GM21381 (cell line): Measurements from ENCODE around the gene FAM8A1.
A peak's percentile ranks its signal among the peaks of the same experiment; 100 is the strongest.

Experiments
- ATAC-seq: cut with Tn5 transposase; IDR thresholded peaks from one replicate; pipeline ENCODE4 v1.9.1; 2021; ENCODE audit warnings: mild to moderate bottlenecking, moderate library complexity; ENCODE audit not compliant: unreplicated experiment

The FAM8A1 gene

DNA sequence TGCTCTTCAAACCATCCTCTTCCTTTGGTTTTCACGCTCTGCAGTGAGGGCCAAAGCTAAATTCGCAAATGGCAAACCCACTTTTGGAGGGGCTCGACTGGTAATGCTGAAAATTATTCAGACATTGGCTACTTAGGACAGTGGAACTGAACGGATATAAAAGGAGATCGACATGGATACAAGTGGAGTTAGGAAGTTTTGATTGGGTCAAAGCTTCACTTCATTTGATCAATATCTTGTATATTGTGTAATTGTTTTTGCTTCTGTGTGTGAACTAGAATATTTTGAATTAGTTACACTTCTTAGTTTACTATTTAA is 1.2 kb downstream of the FAM8A1 start:
- no peak for ATAC-seq

- ATAC-seq = no peak
Measured at GRCh38 chr6:17602888-17603287, 2.8 kb downstream of the FAM8A1 start.

DNA sequence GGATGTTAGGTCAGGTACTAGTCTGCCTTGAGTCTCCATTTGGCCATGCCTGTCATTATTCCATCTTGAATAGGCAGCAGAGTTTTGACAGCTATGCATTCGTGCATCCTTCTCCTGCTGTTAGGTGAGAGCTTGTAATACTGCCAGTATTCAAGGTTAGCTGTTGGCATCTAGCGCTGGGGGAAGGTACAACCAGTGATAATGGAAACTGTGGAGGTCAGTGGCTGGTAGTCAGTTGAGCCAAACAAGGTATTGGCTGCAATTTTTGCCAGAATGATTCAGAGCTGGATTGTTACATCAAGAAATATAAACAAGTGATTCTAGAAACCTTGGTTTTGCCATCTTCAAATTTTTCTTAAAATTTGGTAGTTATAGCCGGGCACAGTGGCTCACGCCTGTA is 6.5 kb downstream of the FAM8A1 start:
- no peak for ATAC-seq

GRCh38 chr6:17610835-17611234 is 10.7 kb downstream of the FAM8A1 start:
- ATAC-seq = no peak

- ATAC-seq = no peak
Measured at GRCh38 chr6:17612048-17612447, 11.9 kb downstream of the FAM8A1 start.

DNA sequence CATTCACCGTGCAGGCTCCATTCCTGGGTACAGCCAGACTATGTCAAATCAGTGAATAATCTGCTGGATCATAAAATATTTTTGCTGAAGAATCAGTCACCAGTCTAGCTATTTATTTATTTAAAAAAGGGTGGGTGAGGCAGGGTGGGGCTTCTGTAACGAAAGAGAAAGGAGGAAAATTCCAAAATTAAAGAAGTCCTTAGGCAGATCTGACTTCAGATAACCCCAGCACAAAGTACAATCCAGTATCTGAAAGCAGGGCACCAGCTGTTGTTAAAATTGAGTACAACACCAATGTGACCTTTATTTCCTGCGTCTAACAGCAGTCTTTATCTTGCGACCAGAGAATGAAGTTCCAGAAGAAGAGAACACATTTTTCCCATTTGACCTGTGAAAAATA is 15.7 kb downstream of the FAM8A1 start:
- no peak for ATAC-seq

DNA sequence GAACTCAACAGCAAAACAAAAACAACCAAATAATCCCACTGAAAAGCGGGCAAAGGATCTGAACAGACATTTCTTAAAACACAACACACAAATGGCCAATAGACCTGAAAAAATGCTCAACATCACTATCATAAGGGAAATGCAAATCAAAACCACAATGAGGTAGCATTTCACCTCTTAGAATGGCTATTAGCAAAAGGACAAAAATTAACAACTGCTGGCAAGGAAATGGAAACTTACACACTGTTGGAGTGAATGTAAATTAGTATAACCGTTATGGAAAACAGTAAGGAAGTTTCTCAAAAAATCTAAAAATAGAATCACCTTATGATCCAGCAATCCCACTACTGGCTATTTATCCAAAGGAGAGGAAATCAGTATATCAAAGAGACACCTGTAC is 20.9 kb downstream of the FAM8A1 start:
- ATAC-seq = peak; percentile 83

DNA sequence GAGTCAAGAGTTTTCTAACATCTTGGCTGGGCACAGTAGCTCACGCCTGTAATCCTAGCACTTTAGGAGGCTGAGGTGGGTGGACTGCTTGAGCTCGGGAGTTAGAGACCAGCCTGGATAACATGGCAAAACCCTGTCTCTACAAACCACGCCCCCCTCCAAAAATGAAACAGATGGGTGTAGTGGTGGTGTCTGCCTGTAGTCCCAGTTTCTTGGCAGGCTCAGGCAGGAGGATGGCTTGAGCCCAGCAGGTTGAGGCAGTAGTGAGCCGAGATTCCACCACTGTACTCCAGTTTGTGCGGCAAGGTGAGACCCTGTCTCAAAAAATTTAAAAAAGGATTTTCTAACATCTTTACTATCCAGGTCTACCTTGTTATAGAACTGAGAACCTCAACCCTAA is 22.0 kb downstream of the FAM8A1 start:
- no peak for ATAC-seq

GRCh38 chr6:17624396-17624795 is 24.3 kb downstream of the FAM8A1 start:
- ATAC-seq = no peak

- ATAC-seq = peak; percentile 64
Measured at GRCh38 chr6:17628873-17629272, 28.8 kb downstream of the FAM8A1 start.

DNA sequence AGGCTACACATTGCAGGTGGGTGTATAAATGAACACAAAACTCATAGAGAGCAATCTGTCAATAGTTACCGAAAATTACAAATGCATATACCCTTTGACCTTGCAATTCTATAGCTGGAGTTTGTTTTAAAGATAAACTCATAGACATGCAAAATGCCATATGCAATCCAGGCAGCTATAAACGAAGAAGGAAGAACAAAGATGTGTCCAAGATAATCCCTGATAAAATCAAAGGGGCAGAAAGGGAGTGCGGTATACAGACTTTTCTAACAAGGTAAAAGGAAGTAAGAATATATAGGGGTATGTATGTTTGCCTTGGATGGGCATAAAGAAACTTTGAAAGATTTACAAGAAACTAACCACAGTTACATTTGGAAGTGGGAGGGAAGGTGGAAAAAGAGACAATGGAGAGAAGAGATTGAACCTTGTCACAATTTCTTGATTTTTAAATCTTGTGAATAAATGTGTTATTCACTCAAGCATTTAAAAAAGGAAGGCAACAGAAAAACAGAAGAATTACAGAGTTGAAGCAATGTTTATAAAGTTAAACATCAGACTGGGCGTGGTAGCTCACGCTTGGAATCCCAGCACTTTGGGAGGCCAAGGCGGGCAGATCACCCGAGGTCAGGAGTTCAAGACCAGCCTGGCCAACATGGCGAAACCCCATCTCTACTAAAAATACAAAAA is 29.9 kb downstream of the FAM8A1 start:
- no peak for ATAC-seq

DNA sequence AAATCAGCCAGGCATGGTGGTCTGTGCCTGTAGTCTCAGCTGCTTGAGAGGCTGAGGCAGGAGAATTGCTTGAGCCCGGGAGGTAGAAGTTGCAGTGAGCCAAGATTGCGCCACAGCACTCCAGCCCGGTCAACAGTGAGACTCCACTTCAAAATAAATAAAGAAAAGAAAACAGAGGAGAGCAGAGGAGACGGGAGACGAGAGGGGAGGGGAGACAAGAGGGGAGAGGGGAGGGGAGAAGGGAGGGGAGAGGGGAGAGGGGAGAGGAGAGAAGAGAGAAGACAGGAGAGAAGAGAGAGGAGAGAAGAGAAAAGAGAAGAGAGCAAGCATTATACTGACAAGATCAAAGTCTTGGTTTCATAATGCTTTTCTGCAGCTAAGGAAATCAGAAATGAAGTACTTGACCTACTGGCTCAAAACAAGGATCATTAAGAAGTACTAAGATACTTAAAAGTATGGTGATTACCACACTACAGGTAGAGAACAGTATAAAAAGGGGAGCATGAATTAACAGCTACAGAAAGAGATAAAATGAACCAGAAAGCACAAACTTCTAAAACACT is 30.5 kb downstream of the FAM8A1 start:
- ATAC-seq = no peak

GRCh38 chr6:17632934-17633333 is 32.8 kb downstream of the FAM8A1 start:
- no peak for ATAC-seq

- peak; percentile 37 for ATAC-seq
Measured at GRCh38 chr6:17633465-17634188, 33.5 kb downstream of the FAM8A1 start.

DNA sequence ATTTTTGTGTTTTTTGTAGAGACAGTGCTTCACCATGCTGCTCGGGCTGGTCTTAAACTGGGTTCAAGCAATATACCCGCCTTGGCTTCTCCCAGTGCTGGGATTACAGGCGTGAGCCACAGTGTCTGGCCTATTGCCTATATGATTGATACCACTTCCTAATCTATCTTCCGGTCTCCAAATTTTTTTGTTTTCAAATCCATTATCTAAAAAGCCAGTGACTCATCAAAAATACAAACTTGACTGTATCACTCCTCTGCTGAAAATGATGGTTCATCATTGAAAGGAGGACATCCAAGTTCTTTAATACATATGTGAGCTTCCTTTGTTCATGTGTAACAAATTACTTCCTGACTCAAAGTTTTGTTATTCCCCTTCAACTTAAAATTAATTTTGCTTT is 35.5 kb downstream of the FAM8A1 start:
- no peak for ATAC-seq

DNA sequence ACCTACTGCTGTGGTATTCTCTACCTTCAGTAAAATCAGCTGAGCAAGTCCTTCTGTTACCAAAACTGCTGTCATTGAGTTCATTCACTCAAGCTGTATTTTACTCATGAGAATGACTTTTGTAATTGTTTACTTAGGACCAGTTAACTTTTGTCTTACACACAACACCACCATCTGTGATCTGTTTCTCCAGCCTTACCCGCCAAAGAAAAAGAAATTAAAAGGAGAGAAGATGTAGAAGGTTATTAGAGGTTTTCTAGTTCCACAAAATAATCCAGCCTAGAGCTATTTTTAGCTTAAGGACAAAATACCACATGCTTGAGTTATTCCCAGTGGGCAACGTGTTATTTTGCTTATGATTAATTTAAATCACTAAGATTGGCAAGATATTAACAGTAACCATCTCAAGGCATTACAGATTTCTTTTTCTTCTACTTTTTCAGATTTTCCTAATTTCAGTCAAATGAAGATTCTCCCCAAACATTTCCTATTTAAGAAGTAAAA is 38.2 kb downstream of the FAM8A1 start:
- no peak for ATAC-seq

DNA sequence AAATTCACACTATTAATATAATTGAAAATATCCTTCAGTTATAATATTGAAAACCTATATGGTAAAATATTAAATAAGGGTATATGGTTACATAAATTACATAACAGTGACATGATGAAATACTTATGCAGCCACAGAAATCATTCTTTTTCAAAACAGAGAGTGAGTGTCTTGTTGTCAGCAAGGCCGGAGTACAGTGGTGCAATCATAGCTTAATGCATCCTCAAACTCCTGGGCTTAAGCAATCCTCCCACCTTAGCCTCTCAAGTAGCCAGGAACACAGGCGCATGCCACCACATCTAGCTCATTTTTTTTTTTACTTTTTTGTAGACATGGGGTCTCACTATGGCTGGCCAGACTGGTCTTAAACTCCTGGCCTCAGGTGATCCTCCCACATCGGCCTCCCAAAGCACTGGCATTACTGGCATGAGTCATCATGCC is 40.4 kb downstream of the FAM8A1 start:
- no peak for ATAC-seq

- no peak for ATAC-seq
Measured at GRCh38 chr6:17648745-17649144, 48.6 kb downstream of the FAM8A1 start.

DNA sequence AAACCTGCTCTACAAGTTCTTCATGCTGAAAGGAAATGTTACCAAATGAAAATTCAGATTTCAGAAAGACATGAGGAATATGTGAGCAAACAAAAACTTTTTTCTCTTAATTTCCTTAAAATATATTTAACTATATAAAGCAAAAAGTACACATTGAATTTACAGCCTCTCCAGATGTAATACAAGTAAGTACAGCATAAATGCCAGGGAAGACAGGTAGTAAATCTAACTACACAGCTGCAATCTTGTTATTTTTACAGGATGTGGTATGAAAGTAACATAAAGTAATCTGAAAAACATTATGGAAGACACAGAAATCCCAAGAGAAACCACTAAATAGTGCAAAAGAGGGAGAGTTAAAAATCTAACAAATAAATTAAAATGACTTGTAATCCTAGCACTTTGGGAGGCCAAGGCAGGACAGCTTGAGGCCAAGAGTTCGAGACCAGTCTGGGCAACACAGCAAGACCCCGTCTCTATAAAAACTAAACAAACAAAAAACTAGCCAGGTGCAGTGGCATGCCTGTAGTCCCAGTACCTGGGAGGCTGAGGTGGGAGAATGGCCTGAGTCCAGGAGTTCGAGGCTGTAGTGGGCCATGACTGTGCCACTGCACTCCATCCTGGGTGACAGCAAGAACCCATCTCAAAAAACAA is 50.7 kb downstream of the FAM8A1 start:
- no peak for ATAC-seq

GRCh38 chr6:17653198-17653882 is 53.2 kb downstream of the FAM8A1 start:
- no peak for ATAC-seq

DNA sequence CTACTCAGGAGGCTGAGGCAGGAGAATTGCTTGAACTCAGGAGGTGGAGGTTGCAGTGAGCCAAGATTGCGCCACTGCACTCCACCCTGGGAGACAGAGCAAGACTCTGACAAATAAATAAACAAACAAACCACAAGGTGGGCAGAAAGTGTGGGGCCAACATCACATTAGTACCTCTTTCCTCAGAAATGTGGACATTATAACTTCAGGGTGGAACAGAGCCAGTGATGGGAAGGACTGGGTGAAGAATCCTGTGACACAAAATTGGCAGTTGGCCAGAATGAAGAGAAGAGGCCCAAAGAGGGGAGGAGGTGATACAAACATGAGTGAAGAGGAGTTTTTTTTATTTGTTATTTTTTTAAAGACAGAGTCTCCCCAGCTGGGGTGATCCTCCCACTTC is 56.0 kb downstream of the FAM8A1 start:
- no peak for ATAC-seq
